ENCODE data around the gene MYO1D.

Gene MYO1D

DNA sequence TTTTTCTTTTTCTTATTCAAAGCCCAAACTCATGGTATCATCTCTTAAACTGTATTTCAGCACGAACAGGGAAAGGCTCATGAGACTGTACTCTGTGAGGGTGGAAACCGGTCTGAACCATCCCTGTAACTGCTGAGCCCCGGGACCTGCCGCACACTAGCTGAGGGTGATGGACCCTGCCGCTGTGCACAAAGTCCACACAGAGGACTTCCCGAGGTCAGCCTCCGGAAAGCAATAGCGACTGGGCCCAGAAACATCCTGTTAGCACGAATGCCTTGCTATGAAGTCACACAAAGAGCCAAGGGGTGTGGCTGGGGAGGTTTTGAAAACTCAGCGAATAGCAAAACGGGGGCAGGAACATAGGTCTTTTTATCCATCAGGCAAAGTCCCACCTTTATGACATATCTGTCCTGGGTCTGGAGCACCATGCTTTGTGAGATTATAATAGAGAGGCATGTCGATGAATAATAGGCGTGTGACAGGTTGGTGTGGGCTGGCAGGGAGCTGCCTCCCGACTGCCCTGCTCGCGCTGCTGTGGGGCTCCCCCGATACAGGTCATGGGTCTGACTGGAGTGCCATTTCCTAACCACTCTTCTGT, 356.7 kb downstream of the MYO1D start:
- Histone ChIP-seq H4K5ac (ENCODE audit: low read length) (peak overlapping the region; percentile 88), H3K18ac (ENCODE audit: low read length) (peak overlapping the region; percentile 53), H3K23ac (ENCODE audit: low read length) (no peak overlapping the region), H2AK5ac (ENCODE audit: low read length) (peak overlapping the region; percentile 30), H3K4ac (ENCODE audit: low read depth, low read length) (peak overlapping the region; percentile 76), H3K79me1 (ENCODE audit: low read length) (no peaks in the 10 kb centered on the region), H3K79me2 (ENCODE audit: control insufficient read depth, insufficient read depth, low read length) (no peaks in the 10 kb centered on the region), H2BK120ac (ENCODE audit: low read depth, low read length) (no peak overlapping the region), H2BK15ac (replicated peaks; ENCODE audit: low read depth) (no peak overlapping the region), H3K4me3 (ENCODE audit: low read length) (no peak overlapping the region), H3K4me1 (ENCODE audit: control insufficient read depth, low read depth, low read length) (peaks cover 24% of the 10 kb centered on the region), H3K9ac (ENCODE audit: low read length) (peak overlapping the region; percentile 57), H3K56ac (ENCODE audit: low read length) (peak overlapping the region; percentile 86), H4K8ac (ENCODE audit: low read depth, low read length) (no peak overlapping the region), H3K27me3 (ENCODE audit: insufficient read depth, low read length, poor library complexity) (no peaks in the 10 kb centered on the region), H3K4me2 (ENCODE audit: low read length) (peak overlapping the region; percentile 21), H3K27ac (ENCODE audit: low read depth, low read length) (peak overlapping the region; percentile 95), H3K36me3 (ENCODE audit: control insufficient read depth, insufficient read depth, low read length) (no peaks in the 10 kb centered on the region), H2BK5ac (ENCODE audit: low read length) (peak overlapping the region; percentile 61)
- WGBS (ENCODE audit: extremely low coverage, insufficient coverage, low lambda C conversion rate), result no CpG with 5 or more reads among the region's 17 CpGs
- DNase-seq, result peak; percentile 80

- Histone ChIP-seq H3K9ac (ENCODE audit: low read length) (peak overlapping the region; percentile 69), H3K27me3 (ENCODE audit: insufficient read depth, low read length, poor library complexity) (no peaks in the 10 kb centered on the region), H3K18ac (ENCODE audit: low read length) (peak overlapping the region; percentile 88), H3K79me1 (ENCODE audit: low read length) (no peaks in the 10 kb centered on the region), H2BK120ac (ENCODE audit: low read depth, low read length) (peak overlapping the region; percentile 75), H3K4me1 (ENCODE audit: control insufficient read depth, low read depth, low read length) (peaks cover 24% of the 10 kb centered on the region), H3K4me3 (ENCODE audit: low read length) (no peak overlapping the region), H2AK5ac (ENCODE audit: low read length) (no peak overlapping the region), H3K79me2 (ENCODE audit: control insufficient read depth, insufficient read depth, low read length) (no peaks in the 10 kb centered on the region), H2BK15ac (replicated peaks; ENCODE audit: low read depth) (no peak overlapping the region), H4K8ac (ENCODE audit: low read depth, low read length) (peak overlapping the region; percentile 60), H3K4ac (ENCODE audit: low read depth, low read length) (peak overlapping the region; percentile 88), H3K4me2 (ENCODE audit: low read length) (peak overlapping the region; percentile 80), H3K36me3 (ENCODE audit: control insufficient read depth, insufficient read depth, low read length) (no peaks in the 10 kb centered on the region), H2BK5ac (ENCODE audit: low read length) (peak overlapping the region; percentile 61), H3K27ac (ENCODE audit: low read depth, low read length) (peak overlapping the region; percentile 95), H4K5ac (ENCODE audit: low read length) (peak overlapping the region; percentile 88), H3K23ac (ENCODE audit: low read length) (no peak overlapping the region), H3K56ac (ENCODE audit: low read length) (peak overlapping the region; percentile 86)
- no CpG with 5 or more reads among the region's 61 CpGs for WGBS (ENCODE audit: extremely low coverage, insufficient coverage, low lambda C conversion rate)
- peak; percentile 96 for DNase-seq
Observed at GRCh38 chr17:32519228-32520103, 357.5 kb downstream of the MYO1D start.

GRCh38 chr17:32518646-32519227, 358.2 kb downstream of the MYO1D start:
- no CpG with 5 or more reads among the region's 31 CpGs for WGBS (ENCODE audit: extremely low coverage, insufficient coverage, low lambda C conversion rate)

DNA sequence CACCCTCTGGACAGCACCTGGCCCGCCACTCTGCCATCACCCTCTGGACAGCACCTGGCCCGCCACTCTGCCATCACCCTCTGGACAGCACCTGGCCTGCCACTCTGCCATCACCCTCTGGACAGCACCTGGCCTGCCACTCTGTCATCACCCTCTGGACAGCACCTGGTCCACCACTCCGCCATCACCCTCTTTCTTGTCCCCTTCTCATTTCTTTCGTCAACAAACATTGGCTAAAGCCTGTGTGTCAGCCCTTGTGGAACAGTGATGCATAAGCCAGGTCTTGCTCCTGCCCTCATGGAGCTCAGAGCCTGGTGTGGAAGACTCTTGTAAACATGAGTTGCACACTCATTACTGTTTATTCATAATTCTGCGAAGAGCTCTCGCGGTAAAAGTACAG, 358.9 kb downstream of the MYO1D start:
- DNase-seq, result no peak
- H2BK15ac ChIP-seq (replicated peaks; ENCODE audit: low read depth), result no peak overlapping the region
- H3K23ac ChIP-seq (ENCODE audit: low read length), result no peak overlapping the region
- no peak overlapping the region for H3K4me3 ChIP-seq (ENCODE audit: low read length)
- no peak overlapping the region for H4K5ac ChIP-seq (ENCODE audit: low read length)
- no peaks in the 10 kb centered on the region for H3K27me3 ChIP-seq (ENCODE audit: insufficient read depth, low read length, poor library complexity)
- no peak overlapping the region for H3K27ac ChIP-seq (ENCODE audit: low read depth, low read length)
- no peak overlapping the region for H3K18ac ChIP-seq (ENCODE audit: low read length)
- H3K56ac ChIP-seq (ENCODE audit: low read length), result no peak overlapping the region
- no peak overlapping the region for H2BK120ac ChIP-seq (ENCODE audit: low read depth, low read length)
- H3K36me3 ChIP-seq (ENCODE audit: control insufficient read depth, insufficient read depth, low read length), result no peaks in the 10 kb centered on the region
- no peak overlapping the region for H3K9ac ChIP-seq (ENCODE audit: low read length)
- H3K79me2 ChIP-seq (ENCODE audit: control insufficient read depth, insufficient read depth, low read length), result no peaks in the 10 kb centered on the region
- no peak overlapping the region for H2AK5ac ChIP-seq (ENCODE audit: low read length)
- H2BK5ac ChIP-seq (ENCODE audit: low read length), result no peak overlapping the region
- peaks cover 21% of the 10 kb centered on the region for H3K4me1 ChIP-seq (ENCODE audit: control insufficient read depth, low read depth, low read length)
- H3K79me1 ChIP-seq (ENCODE audit: low read length), result no peaks in the 10 kb centered on the region
- no peak overlapping the region for H3K4ac ChIP-seq (ENCODE audit: low read depth, low read length)
- no CpG with 5 or more reads among the region's 7 CpGs for WGBS (ENCODE audit: extremely low coverage, insufficient coverage, low lambda C conversion rate)
- no peak overlapping the region for H4K8ac ChIP-seq (ENCODE audit: low read depth, low read length)
- no peak overlapping the region for H3K4me2 ChIP-seq (ENCODE audit: low read length)

More at GRCh38 chr17:32518646-32519227, 358.2 kb downstream of the MYO1D start:
- H2BK15ac ChIP-seq (replicated peaks; ENCODE audit: low read depth), result no peak overlapping the region
- peak overlapping the region; percentile 88 for H3K4ac ChIP-seq (ENCODE audit: low read depth, low read length)
- peak overlapping the region; percentile 21 for H3K4me3 ChIP-seq (ENCODE audit: low read length)
- no peaks in the 10 kb centered on the region for H3K27me3 ChIP-seq (ENCODE audit: insufficient read depth, low read length, poor library complexity)
- peak overlapping the region; percentile 75 for H2BK120ac ChIP-seq (ENCODE audit: low read depth, low read length)
- no peak overlapping the region for H2AK5ac ChIP-seq (ENCODE audit: low read length)
- H3K56ac ChIP-seq (ENCODE audit: low read length), result peak overlapping the region; percentile 86
- H3K4me2 ChIP-seq (ENCODE audit: low read length), result peak overlapping the region; percentile 79
- peak overlapping the region; percentile 95 for H3K27ac ChIP-seq (ENCODE audit: low read depth, low read length)
- no peaks in the 10 kb centered on the region for H3K79me1 ChIP-seq (ENCODE audit: low read length)
- H3K36me3 ChIP-seq (ENCODE audit: control insufficient read depth, insufficient read depth, low read length), result no peaks in the 10 kb centered on the region
- H4K8ac ChIP-seq (ENCODE audit: low read depth, low read length), result peak overlapping the region; percentile 60
- no peak overlapping the region for H3K23ac ChIP-seq (ENCODE audit: low read length)
- H3K9ac ChIP-seq (ENCODE audit: low read length), result peak overlapping the region; percentile 69
- H4K5ac ChIP-seq (ENCODE audit: low read length), result no peak overlapping the region
- peak overlapping the region; percentile 1 for H2BK5ac ChIP-seq (ENCODE audit: low read length)
- H3K18ac ChIP-seq (ENCODE audit: low read length), result peak overlapping the region; percentile 88
- H3K79me2 ChIP-seq (ENCODE audit: control insufficient read depth, insufficient read depth, low read length), result no peaks in the 10 kb centered on the region
- H3K4me1 ChIP-seq (ENCODE audit: control insufficient read depth, low read depth, low read length), result peaks cover 24% of the 10 kb centered on the region
- no peak for DNase-seq

DNA sequence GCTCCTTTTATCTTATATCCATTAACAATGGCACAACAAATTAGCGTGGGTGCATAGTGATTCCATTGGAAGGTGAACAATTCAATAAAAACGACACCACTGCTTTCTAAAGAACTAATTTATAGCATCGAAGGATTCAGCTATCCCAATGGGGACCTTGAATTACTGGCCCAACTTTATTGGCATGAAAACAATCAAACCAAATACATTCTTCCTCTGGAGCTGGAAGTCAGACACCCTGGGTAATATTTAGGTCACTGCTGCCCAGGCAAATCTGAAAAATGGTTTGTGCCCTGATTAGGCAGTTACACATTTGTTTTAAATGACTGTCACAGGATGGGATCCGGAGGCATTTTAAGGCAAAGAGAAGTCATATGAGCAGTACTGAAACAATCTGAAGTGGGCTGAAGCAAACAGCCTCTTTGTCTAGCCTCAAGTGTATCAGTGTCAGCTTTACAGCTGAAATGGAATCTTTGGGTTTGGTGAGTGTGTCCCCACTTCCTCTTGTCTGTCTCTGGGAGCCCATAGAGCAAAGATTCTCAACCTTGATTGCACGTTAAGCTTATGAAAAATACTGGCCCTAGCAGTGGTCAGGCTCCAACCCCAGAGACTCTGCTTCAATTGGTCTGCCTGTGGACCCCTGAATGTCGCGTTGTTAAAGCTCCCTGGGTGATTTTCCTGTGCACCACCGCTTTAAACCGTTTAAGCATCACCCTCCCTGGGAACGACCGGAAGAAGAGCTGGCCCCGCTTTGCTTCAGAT, 359.8 kb downstream of the MYO1D start:
- no peak overlapping the region for H4K8ac ChIP-seq (ENCODE audit: low read depth, low read length)
- no peak overlapping the region for H2BK5ac ChIP-seq (ENCODE audit: low read length)
- H3K79me1 ChIP-seq (ENCODE audit: low read length), result no peaks in the 10 kb centered on the region
- peak; percentile 37 for DNase-seq
- no peak overlapping the region for H4K5ac ChIP-seq (ENCODE audit: low read length)
- H2BK120ac ChIP-seq (ENCODE audit: low read depth, low read length), result peak overlapping the region; percentile 29
- no peak overlapping the region for H3K27ac ChIP-seq (ENCODE audit: low read depth, low read length)
- no peak overlapping the region for H3K4ac ChIP-seq (ENCODE audit: low read depth, low read length)
- no peak overlapping the region for H3K23ac ChIP-seq (ENCODE audit: low read length)
- no peak overlapping the region for H2AK5ac ChIP-seq (ENCODE audit: low read length)
- H3K4me2 ChIP-seq (ENCODE audit: low read length), result no peak overlapping the region
- H3K79me2 ChIP-seq (ENCODE audit: control insufficient read depth, insufficient read depth, low read length), result no peaks in the 10 kb centered on the region
- H3K36me3 ChIP-seq (ENCODE audit: control insufficient read depth, insufficient read depth, low read length), result no peaks in the 10 kb centered on the region
- no peak overlapping the region for H3K4me3 ChIP-seq (ENCODE audit: low read length)
- H3K56ac ChIP-seq (ENCODE audit: low read length), result peak overlapping the region; percentile 18
- peak overlapping the region; percentile 45 for H3K18ac ChIP-seq (ENCODE audit: low read length)
- no peak overlapping the region for H2BK15ac ChIP-seq (replicated peaks; ENCODE audit: low read depth)
- no CpG with 5 or more reads among the region's 12 CpGs for WGBS (ENCODE audit: extremely low coverage, insufficient coverage, low lambda C conversion rate)
- H3K4me1 ChIP-seq (ENCODE audit: control insufficient read depth, low read depth, low read length), result peaks cover 21% of the 10 kb centered on the region
- H3K9ac ChIP-seq (ENCODE audit: low read length), result no peak overlapping the region
- no peaks in the 10 kb centered on the region for H3K27me3 ChIP-seq (ENCODE audit: insufficient read depth, low read length, poor library complexity)
